Esophagus muscularis mucosa (tissue), 4 donors: ENCODE measurements around the gene CMTM1.

Experiments used
- EP300 ChIP-seq: sonication (generic); formaldehyde crosslinking; IDR thresholded peaks from one replicate; pipeline ENCODE4 v1.6.1; 2017; ENCODE audit warnings: antibody characterized with exemption
- POLR2A ChIP-seq: fragments of 450-650 bp; IDR thresholded peaks from one replicate; pipeline ENCODE4 v1.6.1; 2017; ENCODE audit warnings: antibody characterized with exemption, moderate library complexity, mild to moderate bottlenecking, low read depth
- POLR2AphosphoS5 ChIP-seq, 2 donors: sonication (generic); formaldehyde crosslinking; IDR thresholded peaks; one replicate each; pipeline ENCODE4 v1.6.1; 2017; ENCODE audit warnings: antibody characterized with exemption in 2 of 2
- TF ChIP-seq, protein P1 (sequence below), 3 experiments: fragments of 200-600 bp in 2 of 3; fragments of 450-650 bp in 1 of 3; sonication (generic) in 2 of 3; IDR thresholded peaks; one replicate each; pipeline ENCODE4 v1.5.1; 2017 to 2019; ENCODE audit warnings: antibody characterized with exemption in 3 of 3, mild to moderate bottlenecking in 2 of 3, moderate library complexity in 1 of 3

DNA sequence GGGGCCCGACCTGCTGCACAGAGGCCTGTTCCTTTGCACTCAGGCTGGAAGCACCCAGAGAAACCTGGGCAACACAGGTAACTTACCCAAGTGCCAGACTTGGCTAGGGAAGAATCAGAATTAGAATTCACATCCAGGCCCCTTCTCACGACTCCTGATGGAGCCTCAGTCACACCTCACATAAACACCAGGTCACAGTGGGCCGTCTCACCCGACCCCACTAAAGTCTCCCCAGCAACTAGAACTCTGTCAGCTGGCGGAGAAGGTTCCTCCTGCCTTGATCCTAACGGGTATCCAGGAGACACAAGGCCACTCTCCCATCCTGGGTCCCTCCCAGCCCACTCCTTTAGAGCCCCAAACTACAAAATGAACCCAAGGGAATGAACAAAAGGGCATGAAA, 22.7 kb upstream of the CMTM1 start:
- TF ChIP-seq, protein P1, sequence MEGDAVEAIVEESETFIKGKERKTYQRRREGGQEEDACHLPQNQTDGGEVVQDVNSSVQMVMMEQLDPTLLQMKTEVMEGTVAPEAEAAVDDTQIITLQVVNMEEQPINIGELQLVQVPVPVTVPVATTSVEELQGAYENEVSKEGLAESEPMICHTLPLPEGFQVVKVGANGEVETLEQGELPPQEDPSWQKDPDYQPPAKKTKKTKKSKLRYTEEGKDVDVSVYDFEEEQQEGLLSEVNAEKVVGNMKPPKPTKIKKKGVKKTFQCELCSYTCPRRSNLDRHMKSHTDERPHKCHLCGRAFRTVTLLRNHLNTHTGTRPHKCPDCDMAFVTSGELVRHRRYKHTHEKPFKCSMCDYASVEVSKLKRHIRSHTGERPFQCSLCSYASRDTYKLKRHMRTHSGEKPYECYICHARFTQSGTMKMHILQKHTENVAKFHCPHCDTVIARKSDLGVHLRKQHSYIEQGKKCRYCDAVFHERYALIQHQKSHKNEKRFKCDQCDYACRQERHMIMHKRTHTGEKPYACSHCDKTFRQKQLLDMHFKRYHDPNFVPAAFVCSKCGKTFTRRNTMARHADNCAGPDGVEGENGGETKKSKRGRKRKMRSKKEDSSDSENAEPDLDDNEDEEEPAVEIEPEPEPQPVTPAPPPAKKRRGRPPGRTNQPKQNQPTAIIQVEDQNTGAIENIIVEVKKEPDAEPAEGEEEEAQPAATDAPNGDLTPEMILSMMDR (IDR thresholded peaks at IDR 0.05): no peak
- TF ChIP-seq EP300 (no peak), POLR2AphosphoS5 (IDR thresholded peaks at IDR 0.05) (no peak), POLR2A (no peak)
